Renal cortical epithelial cell (primary cell): Measurements from ENCODE around the gene RASAL2. TPM values are rescaled to one million over a fixed set of nuclear protein-coding genes. Genes with fewer than 3 reads are reported as not detected.
"Not testable (repeated sequence)": the region's sequence is repeated elsewhere in the genome, so short reads cannot be mapped to it uniquely, and the experiment has no call there.

ENCODE experiments used
- DNase-seq: peaks from one replicate; pipeline ENCODE4 v3.0.0-alpha.2; 2011; ENCODE audit warnings: low read depth
- total RNA-seq: library from RNA; depleted of rRNA; stranded (reverse); fragments of >200 nt; gene quantifications from 2 replicates; pipeline ENCODE4 v1.2.3, GENCODE V29; 2014

RASAL2 gene
- total RNA-seq, 1 donor from 2014 or later, result 28.6 TPM

- peak; percentile 90 for DNase-seq
Measured at GRCh38 chr1:178344513-178345091, 250.7 kb downstream of the RASAL2 start.

- no peak for DNase-seq
Measured at GRCh38 chr1:178345238-178345637, 251.3 kb downstream of the RASAL2 start.

DNA sequence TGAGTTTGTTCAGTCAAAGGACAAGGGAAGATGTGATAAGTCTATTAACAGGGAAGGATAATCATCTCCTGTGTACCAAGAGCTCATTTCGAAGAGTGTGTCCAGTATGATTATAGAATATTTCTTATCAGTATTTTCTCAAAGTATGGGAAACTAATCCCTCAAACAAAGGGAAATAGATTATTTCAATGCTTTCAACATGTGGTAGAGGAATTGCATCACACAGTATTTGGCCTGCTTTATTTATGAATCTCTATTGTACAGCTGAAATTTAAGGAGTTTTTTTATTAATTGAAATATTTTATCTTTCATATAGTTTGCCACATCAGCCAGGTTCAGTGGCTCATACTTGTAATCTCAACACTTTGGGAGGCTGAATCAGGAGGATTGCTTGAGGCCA is 251.9 kb downstream of the RASAL2 start:
- no peak for DNase-seq

DNA sequence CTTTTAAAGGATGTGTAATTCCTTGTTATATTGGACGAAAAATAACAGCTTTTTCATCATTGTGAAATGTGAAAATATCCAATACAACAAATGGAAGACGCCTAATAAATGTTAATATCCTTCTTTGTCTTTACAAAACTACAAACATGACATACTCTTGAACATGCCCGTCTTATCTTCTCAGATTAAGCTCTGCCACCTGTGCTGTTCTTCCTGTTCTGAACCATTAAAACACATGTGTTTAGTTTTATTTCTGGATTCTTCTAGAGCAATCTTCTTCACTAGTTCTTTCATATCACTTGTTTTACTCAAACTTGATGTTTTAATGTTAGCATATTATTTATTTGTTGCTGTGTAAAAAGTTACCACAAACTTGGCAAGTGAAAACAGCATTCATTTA is 255.9 kb downstream of the RASAL2 start:
- DNase-seq, result no peak

- not testable (repeated sequence) for DNase-seq
Measured at GRCh38 chr1:178351911-178352310, 258.0 kb downstream of the RASAL2 start.

DNA sequence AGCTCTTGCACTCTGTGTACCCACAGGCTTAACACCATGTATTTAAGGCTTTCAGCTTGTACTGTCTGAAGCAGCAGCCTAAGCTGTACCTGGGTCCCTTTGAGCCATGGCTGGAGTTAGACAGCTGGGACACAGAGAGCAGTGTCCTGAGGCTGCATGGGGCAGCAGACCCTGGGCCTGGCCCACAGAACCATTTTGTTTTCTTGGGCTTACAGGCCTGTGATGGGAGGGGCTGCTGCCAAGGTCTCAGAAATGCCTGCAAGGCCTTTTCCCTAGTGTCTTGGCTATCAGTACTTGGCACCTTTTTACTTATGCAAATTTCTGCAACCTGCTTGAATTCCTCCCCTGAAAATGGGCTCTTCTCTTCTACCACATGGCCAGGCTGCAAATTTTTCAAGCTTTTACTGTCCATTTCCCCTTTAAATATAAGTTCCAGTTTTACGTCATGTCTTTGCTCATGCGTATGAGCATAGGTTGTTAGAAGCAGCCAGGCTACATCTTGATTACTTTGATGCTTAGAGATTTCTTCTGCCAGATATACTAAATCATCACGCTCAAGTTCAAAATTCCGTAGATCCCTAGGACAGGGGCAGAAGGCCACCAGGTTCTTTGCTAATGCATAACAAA is 259.0 kb downstream of the RASAL2 start:
- DNase-seq, result no peak

GRCh38 chr1:178353524-178353923 is 259.6 kb downstream of the RASAL2 start:
- DNase-seq, result no peak

DNA sequence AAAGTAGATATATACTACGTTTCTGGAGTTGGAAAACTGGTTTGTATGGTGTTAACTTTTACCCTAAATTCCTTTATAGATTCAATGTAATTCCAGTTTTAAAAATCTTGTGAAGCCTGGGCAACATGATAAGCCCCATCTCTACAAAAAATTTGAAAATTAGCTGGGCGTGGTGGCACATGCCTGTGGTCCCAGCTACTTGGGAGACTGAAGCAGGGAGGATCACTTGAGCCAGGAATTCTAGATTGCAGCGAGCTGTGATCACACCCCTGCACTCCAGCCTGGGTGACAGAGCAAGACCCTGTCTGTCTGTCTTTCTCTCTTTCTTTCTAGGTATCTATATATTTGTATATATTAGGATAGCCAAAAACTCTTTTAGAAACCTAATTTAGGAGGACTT is 260.9 kb downstream of the RASAL2 start:
- DNase-seq, result no peak

GRCh38 chr1:178356299-178356698 is 262.4 kb downstream of the RASAL2 start:
- no peak for DNase-seq

DNA sequence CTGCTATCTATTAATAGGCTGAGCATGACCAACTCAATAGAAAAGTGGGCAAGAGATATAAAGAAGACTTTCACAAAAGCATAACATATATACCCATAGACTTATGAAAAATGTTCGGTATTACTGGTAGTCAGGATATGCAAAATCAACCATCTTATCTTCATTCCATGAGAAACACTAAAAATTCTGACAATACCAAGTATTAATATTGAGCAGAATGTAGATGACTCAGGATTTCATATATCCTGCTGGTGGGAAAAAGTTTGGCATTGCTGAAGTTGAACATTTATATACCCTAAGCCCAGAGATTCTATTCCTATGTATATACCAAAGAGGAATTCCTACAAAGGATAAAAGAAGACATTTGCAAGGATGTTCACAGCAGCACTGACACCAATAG is 264.6 kb downstream of the RASAL2 start:
- no peak for DNase-seq

DNA sequence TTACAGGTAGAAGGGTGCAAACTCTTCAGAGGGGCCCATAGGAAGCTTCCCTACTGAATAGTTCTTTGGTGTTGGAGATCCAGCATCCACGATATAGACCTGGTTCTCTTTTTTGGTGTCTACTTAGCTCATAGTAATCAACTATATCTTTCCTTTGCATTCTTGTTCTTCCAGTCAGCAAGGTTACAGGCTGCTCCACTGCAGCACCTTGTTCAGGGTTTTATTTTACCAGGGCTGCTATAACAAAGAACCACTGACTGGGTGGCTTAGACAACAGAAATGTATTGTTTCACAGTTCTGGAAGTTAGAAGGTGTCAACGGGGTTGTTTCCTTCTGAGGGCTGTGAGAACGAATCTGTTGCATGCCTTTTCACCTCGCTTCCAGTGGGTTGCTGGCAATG is 266.5 kb downstream of the RASAL2 start:
- no peak for DNase-seq

DNA sequence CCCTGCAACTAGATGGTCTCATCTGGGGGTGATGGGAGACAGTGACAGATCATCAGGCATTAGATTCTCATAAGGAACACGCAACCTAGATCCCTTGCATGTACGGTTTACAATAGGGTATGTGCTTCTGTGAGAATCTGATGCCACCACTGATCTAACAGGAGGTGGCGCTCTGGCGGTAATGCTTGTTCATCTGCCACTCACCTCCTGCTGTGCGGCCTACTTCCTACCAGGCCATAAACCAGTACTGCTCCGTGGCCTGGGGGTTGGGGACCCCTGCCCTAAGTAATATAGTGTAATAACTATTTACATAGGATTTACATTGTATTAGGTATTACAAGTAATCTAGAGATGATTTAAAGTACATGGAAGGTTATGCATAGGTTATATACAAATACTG is 267.9 kb downstream of the RASAL2 start:
- no peak for DNase-seq

DNA sequence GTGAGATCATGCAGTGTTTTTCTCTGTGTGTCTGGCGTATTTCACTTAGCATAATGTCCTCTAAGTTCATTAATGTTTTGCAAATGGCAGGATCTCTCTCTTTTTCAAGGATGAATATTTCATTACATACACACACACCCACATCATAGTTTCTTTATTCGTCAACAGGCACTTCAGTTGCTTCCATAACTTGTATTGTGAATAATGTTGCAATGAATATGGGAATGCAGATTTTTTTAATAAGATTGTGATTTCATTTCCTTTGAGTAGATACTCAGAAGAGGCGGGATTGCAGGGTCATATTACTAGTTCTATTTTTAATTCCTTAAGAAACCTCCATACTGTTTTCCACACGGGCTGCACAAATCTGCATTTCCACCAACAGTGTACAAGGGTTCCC is 268.8 kb downstream of the RASAL2 start:
- DNase-seq, result no peak

DNA sequence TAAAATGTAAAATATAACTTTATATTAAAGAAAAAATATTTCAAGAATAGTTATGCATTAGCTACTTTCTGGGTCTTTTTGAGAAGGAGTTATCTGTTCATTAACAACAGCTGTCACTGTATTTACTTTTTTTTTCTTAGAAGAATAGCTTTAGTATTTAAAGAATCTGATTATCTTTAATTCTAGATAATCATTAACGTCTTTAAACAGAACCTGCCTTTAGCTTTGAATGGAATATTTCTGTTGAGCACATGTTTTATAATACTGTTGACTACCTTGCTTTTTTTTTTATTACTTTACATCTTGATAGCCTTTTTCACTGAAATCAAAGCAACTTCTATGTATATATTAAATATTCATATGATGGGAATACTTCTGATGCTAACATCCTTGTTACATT is 270.9 kb downstream of the RASAL2 start:
- DNase-seq, result peak; percentile 59

- DNase-seq, result no peak
Measured at GRCh38 chr1:178367151-178367550, 273.2 kb downstream of the RASAL2 start.

DNA sequence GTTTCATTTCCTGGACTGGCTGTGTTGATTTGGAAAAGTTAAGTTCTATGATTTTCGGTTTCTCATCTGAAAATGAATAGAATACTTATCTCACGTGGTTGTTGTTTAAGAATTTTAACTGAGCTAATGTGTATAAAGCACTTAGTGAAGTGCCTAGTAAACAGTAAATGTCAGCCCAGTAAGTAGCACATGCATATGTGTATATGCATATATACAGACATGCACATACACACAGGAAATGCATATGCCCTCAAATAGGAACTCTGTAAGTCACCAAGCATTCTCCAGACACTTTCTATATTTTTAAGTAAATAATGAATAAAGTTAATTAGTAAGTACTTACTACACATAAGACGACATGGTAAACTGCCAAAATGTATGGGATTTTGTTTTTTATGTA is 274.3 kb downstream of the RASAL2 start:
- DNase-seq, result no peak

- DNase-seq, result peak; percentile 18
Measured at GRCh38 chr1:178371235-178371634, 277.3 kb downstream of the RASAL2 start.

- no peak for DNase-seq
Measured at GRCh38 chr1:178371933-178372388, 278.1 kb downstream of the RASAL2 start.

DNA sequence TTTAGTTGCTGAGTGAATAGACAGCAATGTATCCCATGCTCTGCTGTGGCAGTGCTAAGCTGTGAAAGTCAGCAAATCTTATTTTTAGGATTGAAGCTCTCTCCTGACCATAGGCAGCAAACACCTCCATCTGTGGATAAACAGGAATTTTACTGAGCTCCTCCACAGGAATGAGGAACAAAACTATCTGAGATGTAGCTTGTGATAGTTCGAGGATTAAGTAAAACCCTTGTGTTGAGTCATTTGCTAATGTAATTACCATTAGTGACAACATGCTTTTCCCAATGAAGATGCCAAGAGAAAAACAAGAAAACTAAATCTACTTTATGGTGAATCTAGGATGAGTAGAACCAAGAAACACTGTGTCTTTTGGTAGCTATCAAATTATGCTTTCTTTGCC is 280.1 kb downstream of the RASAL2 start:
- DNase-seq, result peak; percentile 47

GRCh38 chr1:178376008-178376407 is 282.1 kb downstream of the RASAL2 start:
- DNase-seq, result peak; percentile 13

- DNase-seq, result no peak
Measured at GRCh38 chr1:178379807-178380206, 285.9 kb downstream of the RASAL2 start.

- no peak for DNase-seq
Measured at GRCh38 chr1:178382372-178382771, 288.5 kb downstream of the RASAL2 start.

DNA sequence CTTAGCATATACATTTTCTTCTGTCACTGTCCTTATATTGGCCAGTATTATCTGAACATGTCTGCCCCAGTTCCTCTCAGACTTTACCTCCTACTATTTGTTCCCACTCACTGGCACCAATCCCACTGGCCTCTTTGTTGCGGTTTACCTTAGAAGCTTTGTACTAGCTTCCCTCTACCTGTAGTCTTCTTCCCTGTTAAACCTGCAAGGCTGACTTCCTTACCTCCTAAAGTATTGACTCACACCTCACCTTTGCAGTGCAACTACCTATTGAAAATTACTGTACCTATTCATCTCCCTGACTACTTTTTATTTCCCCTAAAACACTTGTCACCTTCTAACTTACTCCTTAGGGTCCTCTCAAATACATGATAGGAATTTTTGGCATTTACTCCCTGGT is 291.8 kb downstream of the RASAL2 start:
- no peak for DNase-seq
